ENCODE data around the gene LMX1B.
"Not testable (repeated sequence)": the region's sequence is repeated elsewhere in the genome, so short reads cannot be mapped to it uniquely, and the experiment has no call there.

The LMX1B gene

GRCh38 chr9:126613651-126614050 lies at the start of gene LMX1B:
Gene LMX1B (plus strand): TSS chr9:126613928. CDS start chr9:126614450, 522 bp downstream.
- Histone ChIP-seq H3K27me3 (ENCODE audit: control insufficient read depth, insufficient read depth, low read length) (peaks cover 87% of the 10 kb centered on the region), H3K9me3 (ENCODE audit: control insufficient read depth, insufficient read depth, low read length) (no peaks in the 10 kb centered on the region), H3K27ac (ENCODE audit: low read length) (no peak within 1 kb of the TSS), H3K4me1 (ENCODE audit: control insufficient read depth, insufficient read depth, low read length) (peaks cover 9% of the 10 kb centered on the region), H3K36me3 (ENCODE audit: control insufficient read depth, insufficient read depth, low read length) (no peaks in the 10 kb centered on the region), H3K4me3 (ENCODE audit: low read length) (peak within 1 kb of the TSS; percentile 8; the same call in 1 of the 2 replicates)
- DNase-seq (ENCODE audit: low read depth, low spot score): no peak
- WGBS (ENCODE audit: insufficient coverage, insufficient read length): no CpG with 5 or more reads among the region's 58 CpGs

- no CpG with 5 or more reads among the region's 10 CpGs for WGBS (ENCODE audit: insufficient coverage, insufficient read length)
- DNase-seq (ENCODE audit: low read depth, low spot score): no peak
- no peaks in the 10 kb centered on the region for H3K27me3 ChIP-seq (ENCODE audit: control insufficient read depth, insufficient read depth, low read length)
- no peaks in the 10 kb centered on the region for H3K4me1 ChIP-seq (ENCODE audit: control insufficient read depth, insufficient read depth, low read length)
- H3K4me3 ChIP-seq (ENCODE audit: low read length): no peak overlapping the region
- no peaks in the 10 kb centered on the region for H3K9me3 ChIP-seq (ENCODE audit: control insufficient read depth, insufficient read depth, low read length)
- no peak overlapping the region for H3K27ac ChIP-seq (ENCODE audit: low read length)
- H3K36me3 ChIP-seq (ENCODE audit: control insufficient read depth, insufficient read depth, low read length): no peaks in the 10 kb centered on the region
Observed at GRCh38 chr9:126564128-126564527, 49.6 kb upstream of the LMX1B start.

- no peak for DNase-seq (ENCODE audit: low read depth, low spot score)
- H3K27ac ChIP-seq (ENCODE audit: low read length): no peak overlapping the region
- no CpG with 5 or more reads among the region's 5 CpGs for WGBS (ENCODE audit: insufficient coverage, insufficient read length)
- H3K9me3 ChIP-seq (ENCODE audit: control insufficient read depth, insufficient read depth, low read length): no peaks in the 10 kb centered on the region
- H3K27me3 ChIP-seq (ENCODE audit: control insufficient read depth, insufficient read depth, low read length): no peaks in the 10 kb centered on the region
- H3K36me3 ChIP-seq (ENCODE audit: control insufficient read depth, insufficient read depth, low read length): no peaks in the 10 kb centered on the region
- no peaks in the 10 kb centered on the region for H3K4me1 ChIP-seq (ENCODE audit: control insufficient read depth, insufficient read depth, low read length)
- no peak overlapping the region for H3K4me3 ChIP-seq (ENCODE audit: low read length)
Observed at GRCh38 chr9:126564716-126565115, 49.0 kb upstream of the LMX1B start.

GRCh38 chr9:126565336-126566128 lies 48.2 kb upstream of the LMX1B start:
- H3K27me3 ChIP-seq (ENCODE audit: control insufficient read depth, insufficient read depth, low read length): no peaks in the 10 kb centered on the region
- H3K36me3 ChIP-seq (ENCODE audit: control insufficient read depth, insufficient read depth, low read length): no peaks in the 10 kb centered on the region
- DNase-seq (ENCODE audit: low read depth, low spot score): no peak
- H3K27ac ChIP-seq (ENCODE audit: low read length): no peak overlapping the region
- no CpG with 5 or more reads among the region's 11 CpGs for WGBS (ENCODE audit: insufficient coverage, insufficient read length)
- no peak overlapping the region for H3K4me3 ChIP-seq (ENCODE audit: low read length)
- H3K4me1 ChIP-seq (ENCODE audit: control insufficient read depth, insufficient read depth, low read length): no peaks in the 10 kb centered on the region
- no peaks in the 10 kb centered on the region for H3K9me3 ChIP-seq (ENCODE audit: control insufficient read depth, insufficient read depth, low read length)

- no CpG with 5 or more reads among the region's 1 CpG for WGBS (ENCODE audit: insufficient coverage, insufficient read length)
- Histone ChIP-seq H3K27me3 (ENCODE audit: control insufficient read depth, insufficient read depth, low read length) (no peaks in the 10 kb centered on the region), H3K9me3 (ENCODE audit: control insufficient read depth, insufficient read depth, low read length) (no peaks in the 10 kb centered on the region), H3K4me3 (ENCODE audit: low read length) (no peak overlapping the region), H3K36me3 (ENCODE audit: control insufficient read depth, insufficient read depth, low read length) (no peaks in the 10 kb centered on the region), H3K27ac (ENCODE audit: low read length) (no peak overlapping the region), H3K4me1 (ENCODE audit: control insufficient read depth, insufficient read depth, low read length) (no peaks in the 10 kb centered on the region)
- no peak for DNase-seq (ENCODE audit: low read depth, low spot score)
Observed at GRCh38 chr9:126569036-126569435, 44.7 kb upstream of the LMX1B start.

- no peak for DNase-seq (ENCODE audit: low read depth, low spot score)
- no peaks in the 10 kb centered on the region for H3K9me3 ChIP-seq (ENCODE audit: control insufficient read depth, insufficient read depth, low read length)
- H3K4me1 ChIP-seq (ENCODE audit: control insufficient read depth, insufficient read depth, low read length): no peaks in the 10 kb centered on the region
- H3K27me3 ChIP-seq (ENCODE audit: control insufficient read depth, insufficient read depth, low read length): no peaks in the 10 kb centered on the region
- no peak overlapping the region for H3K4me3 ChIP-seq (ENCODE audit: low read length)
- no CpG with 5 or more reads among the region's 6 CpGs for WGBS (ENCODE audit: insufficient coverage, insufficient read length)
- no peaks in the 10 kb centered on the region for H3K36me3 ChIP-seq (ENCODE audit: control insufficient read depth, insufficient read depth, low read length)
- no peak overlapping the region for H3K27ac ChIP-seq (ENCODE audit: low read length)
Observed at GRCh38 chr9:126578029-126578428, 35.7 kb upstream of the LMX1B start.

- whole genome bisulfite sequencing (ENCODE audit: insufficient coverage, insufficient read length): no CpG with 5 or more reads among the region's 5 CpGs
- H3K9me3 ChIP-seq (ENCODE audit: control insufficient read depth, insufficient read depth, low read length); DNase-seq (ENCODE audit: low read depth, low spot score); H3K4me3 ChIP-seq (ENCODE audit: low read length); H3K36me3 ChIP-seq (ENCODE audit: control insufficient read depth, insufficient read depth, low read length); H3K4me1 ChIP-seq (ENCODE audit: control insufficient read depth, insufficient read depth, low read length); H3K27ac ChIP-seq (ENCODE audit: low read length); H3K27me3 ChIP-seq (ENCODE audit: control insufficient read depth, insufficient read depth, low read length): not testable (repeated sequence)
Observed at GRCh38 chr9:126580319-126580718, 33.4 kb upstream of the LMX1B start.

- Histone ChIP-seq H3K4me3 (ENCODE audit: low read length) (no peak overlapping the region), H3K27ac (ENCODE audit: low read length) (no peak overlapping the region), H3K9me3 (ENCODE audit: control insufficient read depth, insufficient read depth, low read length) (no peaks in the 10 kb centered on the region), H3K4me1 (ENCODE audit: control insufficient read depth, insufficient read depth, low read length) (no peaks in the 10 kb centered on the region), H3K36me3 (ENCODE audit: control insufficient read depth, insufficient read depth, low read length) (no peaks in the 10 kb centered on the region), H3K27me3 (ENCODE audit: control insufficient read depth, insufficient read depth, low read length) (no peaks in the 10 kb centered on the region)
- DNase-seq (ENCODE audit: low read depth, low spot score): no peak
- no CpG with 5 or more reads among the region's 9 CpGs for WGBS (ENCODE audit: insufficient coverage, insufficient read length)
Observed at GRCh38 chr9:126581893-126582292, 31.8 kb upstream of the LMX1B start.

GRCh38 chr9:126582427-126582826 lies 31.3 kb upstream of the LMX1B start:
- Histone ChIP-seq H3K27ac (ENCODE audit: low read length) (no peak overlapping the region), H3K4me3 (ENCODE audit: low read length) (no peak overlapping the region), H3K36me3 (ENCODE audit: control insufficient read depth, insufficient read depth, low read length) (no peaks in the 10 kb centered on the region), H3K27me3 (ENCODE audit: control insufficient read depth, insufficient read depth, low read length) (no peaks in the 10 kb centered on the region), H3K4me1 (ENCODE audit: control insufficient read depth, insufficient read depth, low read length) (no peaks in the 10 kb centered on the region), H3K9me3 (ENCODE audit: control insufficient read depth, insufficient read depth, low read length) (no peaks in the 10 kb centered on the region)
- no CpG with 5 or more reads among the region's 7 CpGs for WGBS (ENCODE audit: insufficient coverage, insufficient read length)
- no peak for DNase-seq (ENCODE audit: low read depth, low spot score)

- no peak overlapping the region for H3K4me3 ChIP-seq (ENCODE audit: low read length)
- WGBS (ENCODE audit: insufficient coverage, insufficient read length): no CpG with 5 or more reads among the region's 17 CpGs
Observed at GRCh38 chr9:126583144-126583760, 30.5 kb upstream of the LMX1B start.

GRCh38 chr9:126584611-126585010 lies 29.1 kb upstream of the LMX1B start:
- H3K27me3 ChIP-seq (ENCODE audit: control insufficient read depth, insufficient read depth, low read length): no peaks in the 10 kb centered on the region

More at GRCh38 chr9:126583144-126583760, 30.5 kb upstream of the LMX1B start:
- no peak overlapping the region for H3K27ac ChIP-seq (ENCODE audit: low read length)
- DNase-seq (ENCODE audit: low read depth, low spot score): no peak
- H3K4me1 ChIP-seq (ENCODE audit: control insufficient read depth, insufficient read depth, low read length): no peaks in the 10 kb centered on the region
- H3K9me3 ChIP-seq (ENCODE audit: control insufficient read depth, insufficient read depth, low read length): no peaks in the 10 kb centered on the region
- H3K36me3 ChIP-seq (ENCODE audit: control insufficient read depth, insufficient read depth, low read length): no peaks in the 10 kb centered on the region
- no peaks in the 10 kb centered on the region for H3K27me3 ChIP-seq (ENCODE audit: control insufficient read depth, insufficient read depth, low read length)

More at GRCh38 chr9:126584611-126585010, 29.1 kb upstream of the LMX1B start:
- no peak overlapping the region for H3K27ac ChIP-seq (ENCODE audit: low read length)
- no peaks in the 10 kb centered on the region for H3K36me3 ChIP-seq (ENCODE audit: control insufficient read depth, insufficient read depth, low read length)
- no peak for DNase-seq (ENCODE audit: low read depth, low spot score)
- no peaks in the 10 kb centered on the region for H3K4me1 ChIP-seq (ENCODE audit: control insufficient read depth, insufficient read depth, low read length)
- H3K9me3 ChIP-seq (ENCODE audit: control insufficient read depth, insufficient read depth, low read length): no peaks in the 10 kb centered on the region
- WGBS (ENCODE audit: insufficient coverage, insufficient read length): no CpG with 5 or more reads among the region's 7 CpGs
- no peak overlapping the region for H3K4me3 ChIP-seq (ENCODE audit: low read length)

Data from iPS DF 6.9 (cell line).